Mammary epithelial cell (primary cell): ENCODE measurements around the gene MLLT10.

Source experiments
- CTCF ChIP-seq, 2 donors: IDR thresholded peaks in 1 of 2; conservative IDR thresholded peaks in 1 of 2; 2 replicates each; pipeline ENCODE4 v1.5.1; 2011 to 2012; ENCODE audit warnings: inconsistent platforms in 2 of 2, low read length in 2 of 2, mild to moderate bottlenecking in 2 of 2, control low read depth in 1 of 2, low read depth in 1 of 2; ENCODE audit not compliant: insufficient read depth in 1 of 2; ENCODE audit errors: extremely low read depth in 1 of 2
- EZH2 ChIP-seq: IDR thresholded peaks from 2 replicates; pipeline ENCODE4 v1.6.1; 2012; ENCODE audit warnings: low read length, inconsistent platforms, borderline replicate concordance

- TF ChIP-seq CTCF (conservative IDR thresholded peaks at IDR 0.05 in 1 of 2, IDR thresholded peaks at IDR 0.05 in 1 of 2; ENCODE audit: extremely low read depth in 1 of 2, insufficient read depth in 1 of 2, low read depth in 1 of 2, low read length in 2 of 2) (no peak), EZH2 (no peak)
Measured at GRCh38 chr10:21497177-21497807, 36.7 kb upstream of the MLLT10 start.
